HepG2 (cell line): ENCODE data around the gene FCER1G. TPM values are rescaled to one million over a fixed set of nuclear protein-coding genes. Genes with fewer than 3 reads are reported as not detected.
A peak's percentile ranks its signal among the peaks of the same experiment; 100 is the strongest.

ENCODE experiments used
- ELF3 ChIP-seq: IDR thresholded peaks from 2 replicates; pipeline ENCODE4 v1.6.1; 2016; ENCODE audit warnings: missing genetic modification reagents, missing compliant biosample characterization
- FOXA3 ChIP-seq: IDR thresholded peaks from 2 replicates; pipeline ENCODE4 v1.6.1; 2016; ENCODE audit warnings: missing genetic modification reagents, missing compliant biosample characterization
- FOXJ3 ChIP-seq: sonication (generic); formaldehyde crosslinking; IDR thresholded peaks from 2 replicates; pipeline ENCODE4 v1.4.0; 2020; ENCODE audit warnings: missing genetic modification reagents, mild to moderate bottlenecking, borderline replicate concordance
- GTF3A ChIP-seq: sonication (generic); formaldehyde crosslinking; conservative IDR thresholded peaks from 2 replicates; pipeline ENCODE4 v1.4.0; 2020; ENCODE audit warnings: mild to moderate bottlenecking, missing genetic modification reagents
- HNRNPH1 ChIP-seq: fragments of 200-400 bp; formaldehyde crosslinking; optimal IDR thresholded peaks from 2 replicates; pipeline ENCODE3; 2017; ENCODE audit warnings: mild to moderate bottlenecking, low read depth, low read length
- KLF9 ChIP-seq: IDR thresholded peaks from 2 replicates; pipeline ENCODE4 v1.6.1; 2016; ENCODE audit warnings: low read depth
- MED13 ChIP-seq: sonication (generic); formaldehyde crosslinking; IDR thresholded peaks from 2 replicates; pipeline ENCODE4 v1.5.0; 2020; ENCODE audit warnings: missing genetic modification reagents
- MEIS2 ChIP-seq: sonication (generic); formaldehyde crosslinking; IDR thresholded peaks from 2 replicates; pipeline ENCODE4 v1.9.0; 2021; ENCODE audit warnings: mild to moderate bottlenecking, missing genetic modification reagents
- ONECUT2 ChIP-seq: sonication (generic); formaldehyde crosslinking; IDR thresholded peaks from 2 replicates; pipeline ENCODE4 v1.4.0; 2020; ENCODE audit warnings: missing genetic modification reagents
- PHF5A ChIP-seq: IDR thresholded peaks from one replicate; pipeline ENCODE4 v1.6.1; 2018; ENCODE audit warnings: low read depth, missing genetic modification reagents; ENCODE audit not compliant: unreplicated experiment
- SALL2 ChIP-seq: sonication (generic); formaldehyde crosslinking; IDR thresholded peaks from 2 replicates; pipeline ENCODE4 v1.8.1; 2023; ENCODE audit warnings: mild to moderate bottlenecking, missing genetic modification reagents, inconsistent platforms
- YY1 ChIP-seq: IDR thresholded peaks from 2 replicates; pipeline ENCODE4 v1.6.1; 2011; ENCODE audit warnings: low read length, low read depth, moderate library complexity, mild to moderate bottlenecking; ENCODE audit not compliant: insufficient read depth, insufficient replicate concordance
- ZNF232 ChIP-seq: sonication (generic); formaldehyde crosslinking; IDR thresholded peaks from 2 replicates; pipeline ENCODE4 v1.4.0; 2020; ENCODE audit warnings: missing genetic modification reagents, borderline replicate concordance
- ZNF367 ChIP-seq: sonication (generic); formaldehyde crosslinking; IDR thresholded peaks from 2 replicates; pipeline ENCODE4 v1.4.0; 2020; ENCODE audit warnings: missing genetic modification reagents, borderline replicate concordance
- ZNF383 ChIP-seq: sonication (generic); formaldehyde crosslinking; IDR thresholded peaks from 2 replicates; pipeline ENCODE4 v1.4.0; 2020; ENCODE audit warnings: missing genetic modification reagents, mild to moderate bottlenecking, borderline replicate concordance
- ZNF607 ChIP-seq: sonication (generic); formaldehyde crosslinking; IDR thresholded peaks from 2 replicates; pipeline ENCODE4 v1.5.1; 2020; ENCODE audit warnings: missing genetic modification reagents, mild to moderate bottlenecking, borderline replicate concordance
- ZNF766 ChIP-seq: sonication (generic); formaldehyde crosslinking; IDR thresholded peaks from 2 replicates; pipeline ENCODE4 v1.5.0; 2020; ENCODE audit warnings: missing genetic modification reagents, borderline replicate concordance
- polyA plus RNA-seq, 8 experiments: library from polyadenylated mRNA; depleted of rRNA in 3 of 8; stranded (reverse) in 7 of 8; unstranded in 1 of 8; fragments of >200 nt; fragmentation: Illumina TruSeq in 4 of 8; extraction: Trizol in 4 of 8; gene quantifications; 2 replicates each; pipeline versions ENCODE4 v1.2.1 to v1.2.3, GENCODE V29; 2011 to 2016; ENCODE audit warnings: low read depth in 4 of 8, missing spikeins in 1 of 8, mixed read lengths in 1 of 8; ENCODE audit not compliant: insufficient read depth in 1 of 8
- total RNA-seq, 5 experiments: library from RNA; depleted of rRNA; stranded (reverse); fragments of >200 nt; fragmentation: Illumina TruSeq; extraction: Trizol; gene quantifications; 2 replicates each; pipeline ENCODE4 v1.2.3, GENCODE V29; 2016; ENCODE audit warnings: low read depth in 1 of 5
- TF ChIP-seq, protein P1 (sequence below): sonication (generic); formaldehyde crosslinking; IDR thresholded peaks from 2 replicates; pipeline ENCODE4 v1.4.0; 2020; ENCODE audit warnings: missing genetic modification reagents
- TF ChIP-seq, protein P2 (sequence below): sonication (generic); formaldehyde crosslinking; IDR thresholded peaks from 2 replicates; pipeline ENCODE4 v1.8.1; 2023; ENCODE audit warnings: mild to moderate bottlenecking, inconsistent platforms, moderate library complexity, missing genetic modification reagents, borderline replicate concordance
- TF ChIP-seq, protein P3 (sequence below): sonication (generic); formaldehyde crosslinking; IDR thresholded peaks from 2 replicates; pipeline ENCODE4 v1.4.0; 2020; ENCODE audit warnings: mild to moderate bottlenecking, missing genetic modification reagents
- TF ChIP-seq, protein P4 (sequence below): sonication (generic); formaldehyde crosslinking; IDR thresholded peaks from 2 replicates; pipeline ENCODE4 v1.9.0; 2021; ENCODE audit warnings: missing genetic modification reagents, borderline replicate concordance

The FCER1G gene
- total and polyA plus RNA-seq, 2 of the 13 experiments (the other 11 are each of a cell fraction or from before 2014, with no cell fraction given): 1.3 to 6.4 TPM

DNA sequence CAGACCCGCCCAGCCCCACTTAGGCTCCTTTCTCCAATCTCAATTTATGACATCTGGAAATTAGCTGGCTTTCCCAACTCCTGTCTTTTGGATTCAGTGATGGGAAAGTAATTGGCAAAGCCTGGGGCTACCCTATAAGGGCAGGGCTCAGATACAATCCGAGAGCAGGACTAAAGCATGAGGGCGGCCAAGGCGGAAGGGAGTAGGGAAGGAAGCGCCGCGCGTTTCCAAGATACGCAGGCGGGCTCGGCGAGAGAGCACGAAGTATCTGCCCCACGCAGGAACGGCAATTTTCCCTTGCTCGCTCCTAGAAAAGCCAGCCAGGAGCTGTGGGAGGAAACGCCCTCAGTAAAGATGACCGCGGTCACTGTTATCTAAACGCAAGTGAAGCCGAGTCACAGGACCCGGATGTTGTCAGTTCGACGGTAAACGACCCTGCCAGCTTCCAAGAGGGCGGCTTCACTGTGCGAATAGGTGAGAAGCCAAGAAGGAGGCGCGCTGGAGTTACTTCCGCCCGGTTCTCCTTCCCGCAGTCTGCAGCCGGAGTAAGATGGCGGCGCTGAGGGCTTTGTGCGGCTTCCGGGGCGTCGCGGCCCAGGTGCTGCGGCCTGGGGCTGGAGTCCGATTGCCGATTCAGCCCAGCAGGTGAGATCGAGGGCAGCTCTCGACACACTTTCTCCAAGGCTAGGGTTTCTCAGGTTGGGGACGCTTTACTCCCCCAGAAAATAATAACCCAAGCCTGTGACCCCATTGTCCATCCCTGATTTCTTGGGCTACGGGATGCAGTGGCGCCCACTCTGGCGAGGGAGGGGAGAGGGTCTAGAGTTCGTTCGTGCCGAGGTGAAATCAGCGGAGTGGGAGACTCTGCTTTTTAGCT, 13.0 kb upstream of the FCER1G start, which contains the start of gene NDUFS2 (continued):
- TF ChIP-seq, protein P1, sequence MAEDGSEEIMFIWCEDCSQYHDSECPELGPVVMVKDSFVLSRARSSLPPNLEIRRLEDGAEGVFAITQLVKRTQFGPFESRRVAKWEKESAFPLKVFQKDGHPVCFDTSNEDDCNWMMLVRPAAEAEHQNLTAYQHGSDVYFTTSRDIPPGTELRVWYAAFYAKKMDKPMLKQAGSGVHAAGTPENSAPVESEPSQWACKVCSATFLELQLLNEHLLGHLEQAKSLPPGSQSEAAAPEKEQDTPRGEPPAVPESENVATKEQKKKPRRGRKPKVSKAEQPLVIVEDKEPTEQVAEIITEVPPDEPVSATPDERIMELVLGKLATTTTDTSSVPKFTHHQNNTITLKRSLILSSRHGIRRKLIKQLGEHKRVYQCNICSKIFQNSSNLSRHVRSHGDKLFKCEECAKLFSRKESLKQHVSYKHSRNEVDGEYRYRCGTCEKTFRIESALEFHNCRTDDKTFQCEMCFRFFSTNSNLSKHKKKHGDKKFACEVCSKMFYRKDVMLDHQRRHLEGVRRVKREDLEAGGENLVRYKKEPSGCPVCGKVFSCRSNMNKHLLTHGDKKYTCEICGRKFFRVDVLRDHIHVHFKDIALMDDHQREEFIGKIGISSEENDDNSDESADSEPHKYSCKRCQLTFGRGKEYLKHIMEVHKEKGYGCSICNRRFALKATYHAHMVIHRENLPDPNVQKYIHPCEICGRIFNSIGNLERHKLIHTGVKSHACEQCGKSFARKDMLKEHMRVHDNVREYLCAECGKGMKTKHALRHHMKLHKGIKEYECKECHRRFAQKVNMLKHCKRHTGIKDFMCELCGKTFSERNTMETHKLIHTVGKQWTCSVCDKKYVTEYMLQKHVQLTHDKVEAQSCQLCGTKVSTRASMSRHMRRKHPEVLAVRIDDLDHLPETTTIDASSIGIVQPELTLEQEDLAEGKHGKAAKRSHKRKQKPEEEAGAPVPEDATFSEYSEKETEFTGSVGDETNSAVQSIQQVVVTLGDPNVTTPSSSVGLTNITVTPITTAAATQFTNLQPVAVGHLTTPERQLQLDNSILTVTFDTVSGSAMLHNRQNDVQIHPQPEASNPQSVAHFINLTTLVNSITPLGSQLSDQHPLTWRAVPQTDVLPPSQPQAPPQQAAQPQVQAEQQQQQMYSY: no peak
- 0 out of 2 replicates have a peak, but pooled peaks have one; percentile 19 for TF ChIP-seq FOXJ3 (CRISPR knock-in tag)
- no peak for TF ChIP-seq GTF3A (CRISPR knock-in tag)
- TF ChIP-seq, protein P2, sequence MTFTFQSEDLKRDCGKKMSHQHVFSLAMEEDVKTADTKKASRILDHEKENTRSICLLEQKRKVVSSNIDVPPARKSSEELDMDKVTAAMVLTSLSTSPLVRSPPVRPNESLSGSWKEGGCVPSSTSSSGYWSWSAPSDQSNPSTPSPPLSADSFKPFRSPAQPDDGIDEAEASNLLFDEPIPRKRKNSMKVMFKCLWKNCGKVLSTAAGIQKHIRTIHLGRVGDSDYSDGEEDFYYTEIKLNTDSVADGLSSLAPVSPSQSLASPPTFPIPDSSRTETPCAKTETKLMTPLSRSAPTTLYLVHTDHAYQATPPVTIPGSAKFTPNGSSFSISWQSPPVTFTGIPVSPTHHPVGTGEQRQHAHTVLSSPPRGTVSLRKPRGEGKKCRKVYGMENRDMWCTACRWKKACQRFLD (CRISPR knock-in tag): no peak
- peak; percentile 62; the same call in 1 of the 2 replicates for TF ChIP-seq FOXA3 (CRISPR knock-in tag)
- peak; percentile 68 for TF ChIP-seq ZNF607 (CRISPR knock-in tag)
- TF ChIP-seq MED13 (CRISPR knock-in tag): no peak; the same call in 1 of the 2 replicates
- TF ChIP-seq ONECUT2 (CRISPR knock-in tag): no peak
- TF ChIP-seq ZNF232: no peak; the same call in 1 of the 2 replicates
- 0 out of 2 replicates have a peak, but pooled peaks have one; percentile 11 for TF ChIP-seq SALL2 (CRISPR knock-in tag)
- TF ChIP-seq, protein P3, sequence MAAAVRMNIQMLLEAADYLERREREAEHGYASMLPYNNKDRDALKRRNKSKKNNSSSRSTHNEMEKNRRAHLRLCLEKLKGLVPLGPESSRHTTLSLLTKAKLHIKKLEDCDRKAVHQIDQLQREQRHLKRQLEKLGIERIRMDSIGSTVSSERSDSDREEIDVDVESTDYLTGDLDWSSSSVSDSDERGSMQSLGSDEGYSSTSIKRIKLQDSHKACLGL: no peak
- peak; percentile 100 for TF ChIP-seq YY1
- TF ChIP-seq MEIS2 (CRISPR knock-in tag): peak; percentile 52; the same call in 1 of the 2 replicates
- peak; percentile 82 for TF ChIP-seq ZNF383 (CRISPR knock-in tag)
- TF ChIP-seq PHF5A: peak; percentile 70
- no peak for TF ChIP-seq KLF9 (CRISPR knock-in tag)
- no peak for TF ChIP-seq ZNF367
- peak; percentile 78 for TF ChIP-seq ELF3 (CRISPR knock-in tag)
- no peak for TF ChIP-seq HNRNPH1
- TF ChIP-seq, protein P4, sequence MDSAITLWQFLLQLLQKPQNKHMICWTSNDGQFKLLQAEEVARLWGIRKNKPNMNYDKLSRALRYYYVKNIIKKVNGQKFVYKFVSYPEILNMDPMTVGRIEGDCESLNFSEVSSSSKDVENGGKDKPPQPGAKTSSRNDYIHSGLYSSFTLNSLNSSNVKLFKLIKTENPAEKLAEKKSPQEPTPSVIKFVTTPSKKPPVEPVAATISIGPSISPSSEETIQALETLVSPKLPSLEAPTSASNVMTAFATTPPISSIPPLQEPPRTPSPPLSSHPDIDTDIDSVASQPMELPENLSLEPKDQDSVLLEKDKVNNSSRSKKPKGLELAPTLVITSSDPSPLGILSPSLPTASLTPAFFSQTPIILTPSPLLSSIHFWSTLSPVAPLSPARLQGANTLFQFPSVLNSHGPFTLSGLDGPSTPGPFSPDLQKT (CRISPR knock-in tag): no peak
- 0 out of 2 replicates have a peak, but pooled peaks have one; percentile 24 for TF ChIP-seq ZNF766 (CRISPR knock-in tag)
